Activated CD8-positive, alpha-beta memory T cell treated with anti-CD3 and anti-CD28 coated beads for 4 hours (primary cell): Measurements from ENCODE around the gene AGK.

Experiments
- DNase-seq, 2 donors: peaks; one replicate each; pipeline ENCODE4 v3.0.0-alpha.2; 2020; ENCODE audit warnings: low read depth in 2 of 2

AGK gene

GRCh38 chr7:141551094-141551781 is at the start of gene AGK:
TSS of gene AGK (plus strand) at chr7:141551410. CDS start at chr7:141555467, 4,057 bp downstream.
- peak; percentile 47 to 51 for DNase-seq

GRCh38 chr7:141501451-141501850 is 49.8 kb upstream of the AGK start:
- DNase-seq: no peak

- DNase-seq: no peak
Observed at GRCh38 chr7:141511316-141511675, 39.9 kb upstream of the AGK start.

- no peak for DNase-seq
Observed at GRCh38 chr7:141511676-141512396, 39.4 kb upstream of the AGK start.

GRCh38 chr7:141512597-141512996 is 38.6 kb upstream of the AGK start:
- no peak for DNase-seq

- DNase-seq: no peak
Observed at GRCh38 chr7:141513720-141514119, 37.5 kb upstream of the AGK start.

GRCh38 chr7:141515941-141516340 is 35.3 kb upstream of the AGK start:
- no peak for DNase-seq

GRCh38 chr7:141519623-141520022 is 31.6 kb upstream of the AGK start:
- no peak for DNase-seq

- no peak for DNase-seq
Observed at GRCh38 chr7:141522657-141523342, 28.4 kb upstream of the AGK start.

GRCh38 chr7:141525973-141526514 is 25.2 kb upstream of the AGK start:
- DNase-seq: no peak

- no peak for DNase-seq
Observed at GRCh38 chr7:141527076-141527475, 24.1 kb upstream of the AGK start.

GRCh38 chr7:141528399-141528798 is 22.8 kb upstream of the AGK start:
- no peak for DNase-seq

- peak; percentile 29 to 31 for DNase-seq
Observed at GRCh38 chr7:141533149-141533949, 17.9 kb upstream of the AGK start.

- no peak for DNase-seq
Observed at GRCh38 chr7:141534757-141535737, 16.2 kb upstream of the AGK start.

GRCh38 chr7:141537906-141538305 is 13.3 kb upstream of the AGK start:
- no peak for DNase-seq

GRCh38 chr7:141541375-141541774 is 9.8 kb upstream of the AGK start:
- no peak for DNase-seq

- no peak for DNase-seq
Observed at GRCh38 chr7:141544831-141545230, 6.4 kb upstream of the AGK start.

- DNase-seq: no peak
Observed at GRCh38 chr7:141549582-141549981, 1.6 kb upstream of the AGK start.

GRCh38 chr7:141550386-141551093 is 670 bp upstream of the AGK start:
- DNase-seq: no peak

- no peak for DNase-seq
Observed at GRCh38 chr7:141551782-141552181, 572 bp downstream of the AGK start.
